Neural cell (in vitro differentiated cells): ENCODE results near the gene COX6B2.

ENCODE experiments used
- CTCF ChIP-seq: fragments of 450-650 bp; IDR thresholded peaks from 2 replicates; pipeline ENCODE4 v1.5.1; 2014; ENCODE audit warnings: antibody characterized with exemption, mild to moderate bottlenecking, moderate library complexity; ENCODE audit not compliant: poor library complexity, severe bottlenecking
- REST ChIP-seq: IDR thresholded peaks from 2 replicates; pipeline ENCODE4 v1.6.1; 2012; ENCODE audit warnings: borderline replicate concordance

- no peak for TF ChIP-seq CTCF
- no peak for TF ChIP-seq REST
These were observed 49.0 kb downstream of the COX6B2 start for GRCh38 chr19:55305491-55305890.
